NCI-H1417 (cell line): Measurements from ENCODE around the gene BNC2.

Experiments used
- DNase-seq, 3 experiments: peaks; one replicate each; lab custom pipeline; 2025; lab: John Stamatoyannopoulos, UW

The BNC2 gene

GRCh38 chr9:16869882-16870595, 431 bp downstream of the BNC2 start:
- DNase-seq, result peak in 2 of 3 experiments; percentile 29 to 51

- peak; percentile 18 to 51 (median 22) for DNase-seq
These were observed 1.2 kb downstream of the BNC2 start for GRCh38 chr9:16869131-16869881.

GRCh38 chr9:16868701-16869100, 1.8 kb downstream of the BNC2 start:
- peak in 1 of 3 experiments; percentile 1 for DNase-seq

- no peak for DNase-seq
These were observed 2.7 kb downstream of the BNC2 start for GRCh38 chr9:16867576-16868311.

- no peak for DNase-seq
These were observed 3.9 kb downstream of the BNC2 start for GRCh38 chr9:16866587-16866986.

- no peak for DNase-seq
These were observed 5.6 kb downstream of the BNC2 start for GRCh38 chr9:16864649-16865434.

- DNase-seq, result peak; percentile 1 to 42 (median 28)
These were observed 22.3 kb downstream of the BNC2 start for GRCh38 chr9:16848179-16848578.

- DNase-seq, result no peak
These were observed 23.5 kb downstream of the BNC2 start for GRCh38 chr9:16846986-16847385.

- no peak for DNase-seq
These were observed 24.1 kb downstream of the BNC2 start for GRCh38 chr9:16846367-16846766.

GRCh38 chr9:16834817-16835216, 35.7 kb downstream of the BNC2 start:
- DNase-seq, result no peak

GRCh38 chr9:16833296-16833835, 37.1 kb downstream of the BNC2 start:
- DNase-seq, result no peak

- no peak for DNase-seq
These were observed 38.4 kb downstream of the BNC2 start for GRCh38 chr9:16832101-16832500.

GRCh38 chr9:16830806-16831205, 39.7 kb downstream of the BNC2 start:
- DNase-seq, result no peak

- DNase-seq, result peak in 1 of 3 experiments; percentile 4
These were observed 41.9 kb downstream of the BNC2 start for GRCh38 chr9:16828340-16829281.

- DNase-seq, result no peak
These were observed 44.4 kb downstream of the BNC2 start for GRCh38 chr9:16825971-16826625.

GRCh38 chr9:16825331-16825725, 45.1 kb downstream of the BNC2 start:
- DNase-seq, result no peak

- peak in 2 of 3 experiments; percentile 33 to 68 for DNase-seq
These were observed 45.7 kb downstream of the BNC2 start for GRCh38 chr9:16824545-16825330.

- DNase-seq, result no peak
These were observed 46.6 kb downstream of the BNC2 start for GRCh38 chr9:16823906-16824305.

GRCh38 chr9:16821344-16821743, 49.1 kb downstream of the BNC2 start:
- DNase-seq, result no peak
